Breast epithelium (tissue), 4 donors: ENCODE results near the gene BIN1. TPM values are rescaled to one million over a fixed set of nuclear protein-coding genes. Genes with fewer than 3 reads are reported as not detected.
A peak's percentile ranks its signal among the peaks of the same experiment; 100 is the strongest.

Experiments used
- DNase-seq, 2 donors: peaks; one replicate each; pipeline ENCODE4 v3.0.0-alpha.2; 2019; ENCODE audit warnings: low spot score in 2 of 2
- H3K27ac ChIP-seq, 2 donors: fragments of 200-600 bp; sonication (generic) in 1 of 2; one replicate each; pipeline ENCODE4 v1.5.1; 2016 to 2019; ENCODE audit warnings: mild to moderate bottlenecking in 1 of 2
- H3K27me3 ChIP-seq, 2 donors: fragments of 200-600 bp; sonication (generic) in 1 of 2; one replicate each; pipeline versions ENCODE4 v1.5.1 to v1.6.0; 2017 to 2019; ENCODE audit warnings: control low read depth in 1 of 2, mild to moderate bottlenecking in 1 of 2
- H3K36me3 ChIP-seq: fragments of 200-600 bp; one replicate; pipeline ENCODE4 v1.5.1; 2019
- H3K4me1 ChIP-seq, 2 donors: fragments of 200-600 bp; sonication (generic); one replicate each; pipeline ENCODE4 v1.5.1; 2016 to 2019; ENCODE audit warnings: control low read depth in 1 of 2
- H3K4me3 ChIP-seq, 3 donors: fragments of 200-600 bp; sonication (generic); 1 replicate in 2 of 3; 2 replicates in 1 of 3; pipeline ENCODE4 v1.5.1; 2016 to 2019; ENCODE audit warnings: mild to moderate bottlenecking in 3 of 3, moderate library complexity in 2 of 3
- H3K9me3 ChIP-seq, 2 donors: fragments of 200-600 bp; sonication (generic) in 1 of 2; one replicate each; pipeline ENCODE4 v1.5.1; 2016 to 2019; ENCODE audit warnings: control low read depth in 1 of 2
- CTCF ChIP-seq, 3 donors: fragments of 450-650 bp; IDR thresholded peaks; one replicate each; pipeline ENCODE4 v1.5.1; 2016 to 2017; ENCODE audit warnings: antibody characterized with exemption in 3 of 3, mild to moderate bottlenecking in 3 of 3, moderate library complexity in 3 of 3
- POLR2A ChIP-seq: fragments of 450-650 bp; IDR thresholded peaks from one replicate; pipeline ENCODE4 v1.6.1; 2016; ENCODE audit warnings: antibody characterized with exemption, mild to moderate bottlenecking, moderate library complexity
- POLR2AphosphoS5 ChIP-seq, 3 donors: sonication (generic); formaldehyde crosslinking; IDR thresholded peaks; one replicate each; pipeline ENCODE4 v1.6.1; 2017; ENCODE audit warnings: antibody characterized with exemption in 3 of 3
- intact Hi-C: fragments of 100-400 bp; cut with DNase I; formaldehyde crosslinking; loops from one replicate; pipeline ENCODE4 v1.15.1; 2023; ENCODE audit warnings: low total_unique reads
- total RNA-seq, 3 donors: library from RNA; depleted of rRNA; stranded (reverse); fragments of >200 nt; gene quantifications; one replicate each; pipeline ENCODE4 v1.1.0, GENCODE V29; 2016

Gene BIN1
- total RNA-seq, 3 donors from 2014 or later: 30.1 to 74.4 (median 59.3) TPM

- no peak for TF ChIP-seq POLR2AphosphoS5 (IDR thresholded peaks at IDR 0.05)
- TF ChIP-seq CTCF (IDR thresholded peaks at IDR 0.05): no peak
- no peak for TF ChIP-seq POLR2A
- H3K36me3 ChIP-seq: no peaks in the 10 kb centered on the region
- peaks cover 0 to 9% of the 10 kb centered on the region in 2 donors for H3K4me1 ChIP-seq
- H3K9me3 ChIP-seq: no peaks in the 10 kb centered on the region
- peak overlapping the region in 1 of 3 donors; percentile 51 for H3K4me3 ChIP-seq
- H3K27ac ChIP-seq: peak overlapping the region; percentile 74 to 87
- no peaks in the 10 kb centered on the region for H3K27me3 ChIP-seq
- intact Hi-C loops: no loop called here
- no peak for DNase-seq
These were observed 43.0 kb downstream of the BIN1 start for GRCh38 chr2:127063701-127064590.

DNA sequence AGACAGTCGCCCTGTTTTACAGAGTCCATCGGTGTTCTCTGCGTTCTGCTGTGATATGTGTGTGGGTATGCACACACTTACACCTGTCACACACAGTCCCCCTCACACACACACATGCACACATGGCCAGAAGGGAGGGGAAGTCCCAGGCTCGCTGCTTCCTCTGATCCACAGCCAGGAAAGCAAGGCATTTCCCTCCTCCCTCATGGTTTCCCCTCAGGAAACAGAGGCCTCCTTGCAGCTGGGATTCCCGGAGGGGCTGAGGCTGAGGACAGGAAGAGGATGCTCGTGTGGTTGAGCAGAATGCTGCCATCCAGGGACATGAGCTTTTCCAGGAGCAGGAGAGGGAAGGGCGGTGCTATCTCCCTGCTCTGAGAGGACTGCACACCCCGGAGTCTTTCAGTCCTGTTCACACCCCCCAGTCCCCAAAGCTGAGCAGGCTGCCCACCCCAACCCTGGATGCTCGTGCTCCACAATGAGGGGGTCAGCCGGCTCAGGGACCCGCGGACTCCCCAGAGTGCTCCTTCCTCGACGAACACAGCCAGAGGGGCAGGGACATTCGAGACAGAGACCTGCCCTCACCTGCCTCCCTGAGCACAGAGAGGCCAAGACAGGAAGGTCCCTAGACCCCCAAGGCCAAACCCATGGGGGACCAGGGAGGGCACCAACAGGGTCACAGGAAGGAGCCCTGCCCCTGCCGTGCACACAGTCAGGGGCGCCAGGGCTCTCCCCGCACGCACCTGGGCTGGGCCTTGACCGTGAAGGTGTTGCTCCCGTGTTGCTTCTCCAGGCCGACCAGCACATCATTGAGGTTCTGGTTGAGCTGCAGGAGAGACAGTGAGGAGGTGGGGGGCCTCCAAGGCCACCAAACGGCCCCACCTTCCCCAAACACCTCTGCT is 45.3 kb downstream of the BIN1 start:
- no peak overlapping the region for H3K4me3 ChIP-seq
- H3K9me3 ChIP-seq: no peaks in the 10 kb centered on the region
- no peak overlapping the region for H3K27ac ChIP-seq
- H3K4me1 ChIP-seq: peaks cover 0 to 9% of the 10 kb centered on the region in 2 donors
- intact Hi-C loops: no loop called here
- no peaks in the 10 kb centered on the region for H3K27me3 ChIP-seq
- no peak for DNase-seq
- H3K36me3 ChIP-seq: no peaks in the 10 kb centered on the region
- TF ChIP-seq POLR2AphosphoS5 (IDR thresholded peaks at IDR 0.05) (peak in 2 of 3 donors; percentile 52 to 64), POLR2A (no peak), CTCF (IDR thresholded peaks at IDR 0.05) (no peak)

DNA sequence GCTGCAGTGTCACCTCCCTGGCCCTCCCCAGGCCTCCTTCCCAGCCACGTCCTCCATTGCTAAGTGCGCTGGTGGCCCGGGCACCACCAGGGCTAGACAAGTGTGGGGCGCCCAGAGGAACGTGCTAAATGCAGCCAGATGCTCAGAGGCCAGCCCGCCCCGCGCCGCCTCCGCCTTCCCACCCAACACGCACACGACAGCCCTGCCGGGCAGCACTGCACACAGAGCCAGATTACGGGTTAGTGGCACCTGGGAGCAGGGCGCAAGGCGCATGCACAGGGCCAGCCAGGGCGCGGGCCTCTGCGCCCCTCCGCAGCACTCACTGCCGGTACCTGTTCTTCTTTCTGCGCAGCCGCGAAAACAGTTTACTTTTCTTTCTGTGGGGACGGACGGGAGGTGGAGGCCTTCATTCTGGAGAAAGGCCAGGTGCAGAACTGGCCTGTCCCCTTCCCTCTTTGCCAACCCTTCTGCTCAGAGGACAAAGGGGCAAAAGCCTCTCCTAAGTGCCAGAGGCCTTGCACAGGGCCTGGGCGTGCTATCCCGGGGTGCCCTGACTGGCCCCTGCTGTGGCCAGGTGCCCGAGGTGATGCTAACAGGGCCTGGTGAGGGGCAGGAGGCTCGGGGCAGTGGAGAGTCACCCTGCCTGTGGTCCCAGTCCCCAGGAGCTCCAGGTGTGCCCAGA is 46.5 kb downstream of the BIN1 start:
- H3K27me3 ChIP-seq: no peaks in the 10 kb centered on the region
- H3K4me3 ChIP-seq: no peak overlapping the region
- no peak for DNase-seq
- H3K27ac ChIP-seq: peak overlapping the region in 1 of 2 donors; percentile 12
- H3K4me1 ChIP-seq: peaks cover 0 to 7% of the 10 kb centered on the region in 2 donors
- H3K9me3 ChIP-seq: no peaks in the 10 kb centered on the region
- H3K36me3 ChIP-seq: no peaks in the 10 kb centered on the region
- TF ChIP-seq CTCF (IDR thresholded peaks at IDR 0.05) (no peak), POLR2AphosphoS5 (IDR thresholded peaks at IDR 0.05) (no peak), POLR2A (no peak)
- intact Hi-C loops: no loop called here

DNA sequence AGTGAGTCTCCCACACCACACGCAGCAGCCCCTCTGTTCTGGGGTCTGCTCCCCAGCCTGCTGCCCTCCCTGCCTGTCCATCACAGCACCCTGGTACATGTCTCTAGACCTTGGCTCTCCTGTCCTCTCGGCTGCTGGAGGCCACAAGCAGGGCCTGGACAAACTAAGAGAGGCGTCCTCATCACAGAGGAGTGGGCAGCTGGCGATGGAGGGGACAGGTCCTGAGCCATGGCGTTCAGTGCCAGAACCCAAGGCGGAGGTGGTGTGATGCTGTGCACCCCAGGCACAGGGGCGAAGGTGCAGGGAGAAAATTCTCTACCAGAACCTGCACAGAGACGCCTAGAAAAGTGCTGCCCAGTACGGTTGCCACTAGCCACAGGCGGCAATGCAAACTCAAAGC is 47.4 kb downstream of the BIN1 start:
- Histone ChIP-seq H3K4me1 (peaks cover 0 to 4% of the 10 kb centered on the region in 2 donors), H3K36me3 (no peaks in the 10 kb centered on the region), H3K9me3 (no peaks in the 10 kb centered on the region), H3K27me3 (no peaks in the 10 kb centered on the region), H3K4me3 (no peak overlapping the region), H3K27ac (no peak overlapping the region)
- intact Hi-C loops: no loop called here
- TF ChIP-seq POLR2A: no peak
- no peak for TF ChIP-seq CTCF (IDR thresholded peaks at IDR 0.05)
- no peak for TF ChIP-seq POLR2AphosphoS5 (IDR thresholded peaks at IDR 0.05)
- no peak for DNase-seq
